Esophagus muscularis mucosa (tissue), 4 donors: Measurements from ENCODE around the gene GAPVD1. TPM values are rescaled to one million over a fixed set of nuclear protein-coding genes. Genes with fewer than 3 reads are reported as not detected.

Experiments used
- DNase-seq: peaks from one replicate; pipeline ENCODE4 v3.0.0-alpha.2; 2017; ENCODE audit errors: extremely low spot score
- H3K27ac ChIP-seq, 4 donors: fragments of 200-600 bp; sonication (generic); replicated peaks in 1 of 4; 1 replicate in 3 of 4; 2 replicates in 1 of 4; pipeline ENCODE4 v1.5.1; 2016 to 2019; ENCODE audit warnings: mild to moderate bottlenecking in 1 of 4
- H3K27me3 ChIP-seq, 4 donors: fragments of 200-600 bp; sonication (generic); one replicate each; pipeline versions ENCODE4 v1.5.1 to v1.6.0; 2016 to 2019
- H3K36me3 ChIP-seq, 4 donors: fragments of 200-600 bp; sonication (generic); one replicate each; pipeline ENCODE4 v1.5.1; 2016 to 2019
- H3K4me1 ChIP-seq, 4 donors: fragments of 200-600 bp; sonication (generic); one replicate each; pipeline ENCODE4 v1.5.1; 2016 to 2019
- H3K4me3 ChIP-seq, 4 donors: fragments of 200-600 bp; sonication (generic); 1 replicate in 2 of 4; 2 replicates in 2 of 4; pipeline ENCODE4 v1.5.1; 2016 to 2019; ENCODE audit warnings: mild to moderate bottlenecking in 4 of 4, moderate library complexity in 1 of 4
- H3K9me3 ChIP-seq, 4 donors: fragments of 200-600 bp; sonication (generic); 1 replicate in 3 of 4; 2 replicates in 1 of 4; pipeline ENCODE4 v1.5.1; 2016 to 2019
- EP300 ChIP-seq: sonication (generic); formaldehyde crosslinking; IDR thresholded peaks from one replicate; pipeline ENCODE4 v1.6.1; 2017; ENCODE audit warnings: antibody characterized with exemption
- POLR2A ChIP-seq: fragments of 450-650 bp; IDR thresholded peaks from one replicate; pipeline ENCODE4 v1.6.1; 2017; ENCODE audit warnings: antibody characterized with exemption, moderate library complexity, mild to moderate bottlenecking, low read depth
- POLR2AphosphoS5 ChIP-seq, 2 donors: sonication (generic); formaldehyde crosslinking; IDR thresholded peaks; one replicate each; pipeline ENCODE4 v1.6.1; 2017; ENCODE audit warnings: antibody characterized with exemption in 2 of 2
- WGBS: methylation state at CpG from one replicate; pipeline ENCODE4 v1.1.5; 2018; 5-methylcytosine and 5-hydroxymethylcytosine counted together
- intact Hi-C: fragments of 100-400 bp; cut with DNase I; formaldehyde crosslinking; loops from one replicate; pipeline ENCODE4 v1.15.1; 2023
- total RNA-seq, 4 donors: library from RNA; depleted of rRNA; stranded (reverse); fragments of >200 nt; gene quantifications; one replicate each; pipeline versions ENCODE4 v1.1.0 to v1.2.1, GENCODE V29; 2016
- TF ChIP-seq, protein P1 (sequence below), 3 experiments: fragments of 200-600 bp in 2 of 3; fragments of 450-650 bp in 1 of 3; sonication (generic) in 2 of 3; IDR thresholded peaks; one replicate each; pipeline ENCODE4 v1.5.1; 2017 to 2019; ENCODE audit warnings: antibody characterized with exemption in 3 of 3, mild to moderate bottlenecking in 2 of 3, moderate library complexity in 1 of 3

Gene GAPVD1
- total RNA-seq, 4 donors from 2014 or later: 39.0 to 58.6 (median 45.2) TPM

DNA sequence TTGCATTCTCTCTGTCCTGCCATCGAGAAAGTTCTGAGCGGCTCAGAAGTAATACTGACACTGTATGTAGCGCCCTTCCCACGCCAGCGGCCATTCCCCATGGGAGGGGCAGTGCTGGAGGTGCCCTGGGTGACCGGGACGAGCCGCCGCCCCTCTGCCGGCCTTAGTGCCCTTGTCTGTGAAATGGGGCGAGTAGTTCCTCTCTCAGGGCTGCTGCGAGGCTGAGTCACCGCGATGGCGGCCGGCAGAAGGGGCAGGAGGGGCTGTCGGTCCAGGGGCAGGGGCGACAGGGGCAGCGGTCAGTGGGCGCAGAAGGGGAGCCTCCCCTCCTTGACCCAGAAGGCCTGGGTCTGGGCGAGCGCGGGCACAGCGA lies 148.9 kb downstream of the GAPVD1 start:
- no peak for DNase-seq
- Histone ChIP-seq H3K36me3 (no peaks in the 10 kb centered on the region), H3K4me3 (no peak overlapping the region), H3K9me3 (no peaks in the 10 kb centered on the region), H3K4me1 (peaks cover 5 to 15% (median 15%) of the 10 kb centered on the region in 4 donors), H3K27me3 (no peaks in the 10 kb centered on the region), H3K27ac (no peak overlapping the region)
- 98% methylated on average over 12 of the region's 24 CpGs for WGBS
- intact Hi-C loops: no loop called here
- TF ChIP-seq EP300 (no peak), POLR2A (no peak), POLR2AphosphoS5 (IDR thresholded peaks at IDR 0.05) (no peak)
- TF ChIP-seq, protein P1, sequence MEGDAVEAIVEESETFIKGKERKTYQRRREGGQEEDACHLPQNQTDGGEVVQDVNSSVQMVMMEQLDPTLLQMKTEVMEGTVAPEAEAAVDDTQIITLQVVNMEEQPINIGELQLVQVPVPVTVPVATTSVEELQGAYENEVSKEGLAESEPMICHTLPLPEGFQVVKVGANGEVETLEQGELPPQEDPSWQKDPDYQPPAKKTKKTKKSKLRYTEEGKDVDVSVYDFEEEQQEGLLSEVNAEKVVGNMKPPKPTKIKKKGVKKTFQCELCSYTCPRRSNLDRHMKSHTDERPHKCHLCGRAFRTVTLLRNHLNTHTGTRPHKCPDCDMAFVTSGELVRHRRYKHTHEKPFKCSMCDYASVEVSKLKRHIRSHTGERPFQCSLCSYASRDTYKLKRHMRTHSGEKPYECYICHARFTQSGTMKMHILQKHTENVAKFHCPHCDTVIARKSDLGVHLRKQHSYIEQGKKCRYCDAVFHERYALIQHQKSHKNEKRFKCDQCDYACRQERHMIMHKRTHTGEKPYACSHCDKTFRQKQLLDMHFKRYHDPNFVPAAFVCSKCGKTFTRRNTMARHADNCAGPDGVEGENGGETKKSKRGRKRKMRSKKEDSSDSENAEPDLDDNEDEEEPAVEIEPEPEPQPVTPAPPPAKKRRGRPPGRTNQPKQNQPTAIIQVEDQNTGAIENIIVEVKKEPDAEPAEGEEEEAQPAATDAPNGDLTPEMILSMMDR (IDR thresholded peaks at IDR 0.05): no peak

- H3K4me1 ChIP-seq: peaks cover 5 to 15% (median 15%) of the 10 kb centered on the region in 4 donors
- WGBS: 58% methylated on average over 2 of the region's 14 CpGs
- no peaks in the 10 kb centered on the region for H3K27me3 ChIP-seq
- TF ChIP-seq POLR2AphosphoS5 (IDR thresholded peaks at IDR 0.05): no peak
- TF ChIP-seq EP300: no peak
- TF ChIP-seq, protein P1 (IDR thresholded peaks at IDR 0.05): no peak
- TF ChIP-seq POLR2A: no peak
- no peak overlapping the region for H3K4me3 ChIP-seq
- H3K27ac ChIP-seq: no peak overlapping the region
- intact Hi-C loops: no loop called here
- H3K9me3 ChIP-seq: no peaks in the 10 kb centered on the region
- no peak for DNase-seq
- no peaks in the 10 kb centered on the region for H3K36me3 ChIP-seq
Measured at GRCh38 chr9:125411171-125411756, 149.6 kb downstream of the GAPVD1 start.

GRCh38 chr9:125412166-125412565 lies 150.5 kb downstream of the GAPVD1 start:
- no peaks in the 10 kb centered on the region for H3K27me3 ChIP-seq
- peaks cover 5 to 15% (median 15%) of the 10 kb centered on the region in 4 donors for H3K4me1 ChIP-seq
- H3K4me3 ChIP-seq: no peak overlapping the region
- H3K27ac ChIP-seq: no peak overlapping the region
- no peaks in the 10 kb centered on the region for H3K9me3 ChIP-seq
- no peaks in the 10 kb centered on the region for H3K36me3 ChIP-seq
- intact Hi-C loops: no loop called here
- no peak for TF ChIP-seq POLR2A
- TF ChIP-seq POLR2AphosphoS5 (IDR thresholded peaks at IDR 0.05): no peak
- TF ChIP-seq, protein P1 (IDR thresholded peaks at IDR 0.05): no peak
- no peak for TF ChIP-seq EP300
- 89% methylated on average over 10 of the region's 10 CpGs for WGBS
- DNase-seq: no peak

- H3K9me3 ChIP-seq: no peaks in the 10 kb centered on the region
- H3K27me3 ChIP-seq: no peaks in the 10 kb centered on the region
- TF ChIP-seq, protein P1 (IDR thresholded peaks at IDR 0.05): no peak
- TF ChIP-seq POLR2A (no peak), POLR2AphosphoS5 (IDR thresholded peaks at IDR 0.05) (no peak), EP300 (no peak)
- WGBS: 90% methylated on average over 8 of the region's 8 CpGs
- DNase-seq: no peak
- intact Hi-C loops: no loop called here
- H3K27ac ChIP-seq: no peak overlapping the region
- peaks cover 0 to 3% (median 3%) of the 10 kb centered on the region in 4 donors for H3K4me1 ChIP-seq
- no peak overlapping the region for H3K4me3 ChIP-seq
- H3K36me3 ChIP-seq: no peaks in the 10 kb centered on the region
Measured at GRCh38 chr9:125413579-125413978, 152.0 kb downstream of the GAPVD1 start.
